ENCODE data around the gene RSU1.

RSU1 gene

GRCh38 chr10:16732376-16732775, 84.8 kb downstream of the RSU1 start:
- no peak for FAIRE-seq

GRCh38 chr10:16728266-16728665, 89.0 kb downstream of the RSU1 start:
- no peak for FAIRE-seq

GRCh38 chr10:16727666-16728065, 89.6 kb downstream of the RSU1 start:
- no peak for FAIRE-seq

GRCh38 chr10:16724509-16724908, 92.7 kb downstream of the RSU1 start:
- FAIRE-seq = no peak

GRCh38 chr10:16720812-16721211, 96.4 kb downstream of the RSU1 start:
- FAIRE-seq = no peak

- no peak for FAIRE-seq
These were observed 99.4 kb downstream of the RSU1 start for GRCh38 chr10:16717622-16718395.

- FAIRE-seq = no peak
These were observed 101.2 kb downstream of the RSU1 start for GRCh38 chr10:16716051-16716450.

- no peak for FAIRE-seq
These were observed 103.9 kb downstream of the RSU1 start for GRCh38 chr10:16713290-16713689.

- FAIRE-seq = no peak
These were observed 104.3 kb downstream of the RSU1 start for GRCh38 chr10:16712883-16713282.

- no peak for FAIRE-seq
These were observed 116.9 kb downstream of the RSU1 start for GRCh38 chr10:16700331-16700730.

GRCh38 chr10:16699435-16700057, 117.7 kb downstream of the RSU1 start:
- FAIRE-seq = no peak

- FAIRE-seq = no peak
These were observed 118.8 kb downstream of the RSU1 start for GRCh38 chr10:16698461-16698860.

- FAIRE-seq = no peak
These were observed 126.8 kb downstream of the RSU1 start for GRCh38 chr10:16690417-16690816.

- FAIRE-seq = no peak
These were observed 127.5 kb downstream of the RSU1 start for GRCh38 chr10:16689696-16690095.

GRCh38 chr10:16689227-16689626, 128.0 kb downstream of the RSU1 start:
- no peak for FAIRE-seq

- FAIRE-seq = no peak
These were observed 130.9 kb downstream of the RSU1 start for GRCh38 chr10:16686054-16686902.

GRCh38 chr10:16685551-16685950, 131.7 kb downstream of the RSU1 start:
- no peak for FAIRE-seq

GRCh38 chr10:16681521-16681920, 135.7 kb downstream of the RSU1 start:
- FAIRE-seq = no peak

- no peak for FAIRE-seq
These were observed 137.7 kb downstream of the RSU1 start for GRCh38 chr10:16679511-16679910.

GRCh38 chr10:16675334-16675733, 141.9 kb downstream of the RSU1 start:
- no peak for FAIRE-seq

- FAIRE-seq = no peak
These were observed 143.0 kb downstream of the RSU1 start for GRCh38 chr10:16674147-16674703.

- FAIRE-seq = no peak
These were observed 143.8 kb downstream of the RSU1 start for GRCh38 chr10:16673443-16673842.

- no peak for FAIRE-seq
These were observed 153.8 kb downstream of the RSU1 start for GRCh38 chr10:16663444-16663843.

Data from A204.1 (cell line).